Amygdala (tissue), 56 donors: ENCODE measurements around the gene RMDN3.

Source experiments
- DNase-seq, 56 donors: peaks; one replicate each; lab custom pipeline; 2025; lab: John Stamatoyannopoulos, UW

Gene RMDN3

DNA sequence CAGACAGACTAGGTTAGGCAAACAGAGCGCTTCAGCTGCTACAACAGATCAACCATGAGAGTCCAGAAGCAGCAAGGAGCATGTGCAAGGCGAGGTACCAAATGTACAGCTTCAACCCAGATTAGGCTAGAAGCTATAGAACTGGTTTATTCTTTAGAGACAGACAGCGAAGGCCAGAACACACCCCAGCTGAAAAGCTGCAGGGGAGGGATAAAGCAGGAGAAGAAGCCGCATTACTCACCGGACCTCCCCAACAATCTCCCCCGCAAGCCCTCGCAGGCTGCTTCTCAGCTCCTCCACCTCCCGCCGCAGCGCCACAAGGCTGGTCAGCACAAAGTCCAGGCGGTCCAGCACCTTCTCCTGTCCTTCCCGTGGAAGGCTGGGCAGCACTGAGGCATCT lies 3.3 kb downstream of the RMDN3 start:
- no peak for DNase-seq

DNA sequence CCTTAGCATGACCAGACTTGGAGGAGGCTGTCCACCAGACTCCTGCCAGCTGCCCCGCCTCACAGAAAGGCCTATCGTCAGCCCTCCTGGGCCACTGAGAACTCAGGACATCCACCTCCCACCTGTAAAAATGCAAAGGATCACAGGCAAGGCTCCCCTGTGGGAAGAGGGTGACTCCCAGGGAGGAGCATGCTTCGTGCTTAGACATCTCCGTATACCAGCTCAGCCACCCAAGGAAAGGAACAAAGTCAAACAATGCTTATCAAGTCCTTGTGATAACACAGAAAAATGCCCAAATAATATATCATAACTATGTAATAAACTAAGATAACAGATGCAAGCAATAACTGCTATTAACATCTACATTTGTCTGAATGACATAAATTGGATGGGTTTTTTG lies 4.2 kb downstream of the RMDN3 start:
- no peak for DNase-seq

DNA sequence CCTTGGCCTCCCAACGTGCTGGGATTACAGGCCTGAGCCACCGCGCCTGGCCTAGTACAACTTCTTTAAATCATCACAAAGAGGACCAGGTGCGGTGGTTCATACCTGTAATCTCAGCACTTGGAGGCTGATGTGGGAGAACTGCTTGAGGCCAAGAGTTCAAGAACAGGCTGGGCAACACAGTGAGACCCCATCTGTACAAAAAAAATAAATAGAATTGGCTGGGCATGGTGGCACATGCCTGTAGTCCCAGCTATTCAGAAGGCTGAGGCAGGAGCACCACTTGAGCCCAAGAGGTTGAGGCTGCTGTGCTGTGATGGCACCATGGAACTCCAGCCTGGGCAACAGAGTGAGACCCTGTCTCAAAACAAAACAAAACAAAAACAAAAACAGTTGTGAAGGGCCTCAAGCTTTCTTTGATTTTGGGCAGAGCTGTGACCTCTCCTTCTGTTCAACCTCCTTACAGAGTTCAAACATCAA lies 5.9 kb downstream of the RMDN3 start:
- DNase-seq: no peak

DNA sequence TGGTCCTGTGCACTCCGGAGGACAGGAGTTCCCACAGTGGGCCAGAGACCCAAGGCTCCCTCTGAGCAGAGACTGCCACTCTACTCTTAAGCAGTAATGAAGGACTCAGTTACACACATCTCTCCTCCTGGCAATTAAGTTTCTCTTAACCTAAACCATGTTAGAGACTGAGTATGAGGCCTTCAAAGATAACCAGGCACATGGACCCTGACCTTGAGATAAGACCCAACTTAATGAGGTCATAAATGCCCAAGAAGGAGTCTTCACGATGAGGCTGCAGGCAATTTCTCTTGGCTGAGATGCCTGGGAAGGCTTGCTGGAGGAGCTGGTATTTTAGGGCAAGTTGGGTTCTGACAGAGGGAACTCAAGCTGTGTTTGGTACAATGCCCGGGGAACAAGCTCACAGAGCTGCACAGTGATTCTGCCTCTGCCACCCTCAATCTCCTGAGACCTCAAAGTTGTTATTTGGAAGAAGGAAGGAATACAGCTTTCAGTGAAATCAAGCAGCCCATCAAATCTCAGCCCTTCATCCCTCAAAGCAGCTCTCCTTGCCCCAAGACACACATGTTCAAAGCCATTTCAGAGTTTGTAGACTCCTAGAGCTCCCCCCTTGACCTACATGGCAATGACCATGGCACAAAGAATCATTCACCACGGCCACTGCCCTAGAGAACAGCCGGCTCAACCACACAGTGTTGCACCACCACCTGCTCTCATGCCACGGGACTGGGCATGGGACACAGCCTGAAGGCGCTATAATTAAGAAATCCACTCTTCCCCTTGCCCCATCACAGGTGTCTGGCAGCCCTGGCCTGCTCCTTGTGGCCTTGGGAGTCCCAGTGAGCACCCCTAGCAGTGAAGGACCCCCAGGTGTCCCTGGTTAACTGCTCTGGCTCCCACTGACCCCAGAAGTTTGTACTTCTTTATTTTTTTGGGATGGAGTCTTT lies 7.1 kb downstream of the RMDN3 start:
- DNase-seq: no peak

DNA sequence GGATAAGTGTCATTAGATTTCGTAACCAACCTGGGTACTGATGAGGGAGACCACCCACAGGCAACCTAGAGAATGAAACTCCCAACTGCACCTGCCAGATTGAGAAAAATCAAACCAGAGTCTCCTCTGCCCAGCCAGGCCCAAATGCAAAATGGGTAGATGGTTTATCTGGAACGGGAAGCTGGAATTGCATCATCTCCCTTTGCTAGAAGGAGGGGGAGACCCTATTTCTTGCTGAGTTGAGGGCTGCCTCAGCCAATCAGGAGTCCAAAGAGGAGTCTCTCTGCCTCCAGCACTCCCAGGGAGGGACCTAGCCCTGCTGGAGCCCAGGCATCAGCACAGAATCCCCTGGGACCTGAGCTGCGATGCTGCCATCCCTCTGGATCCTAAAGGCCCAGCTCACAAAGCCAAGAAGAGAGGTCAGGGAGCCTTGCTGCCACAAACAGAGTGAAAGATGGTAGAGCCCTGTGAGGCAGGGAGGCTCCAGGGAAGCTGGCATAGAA lies 8.1 kb downstream of the RMDN3 start:
- no peak for DNase-seq

DNA sequence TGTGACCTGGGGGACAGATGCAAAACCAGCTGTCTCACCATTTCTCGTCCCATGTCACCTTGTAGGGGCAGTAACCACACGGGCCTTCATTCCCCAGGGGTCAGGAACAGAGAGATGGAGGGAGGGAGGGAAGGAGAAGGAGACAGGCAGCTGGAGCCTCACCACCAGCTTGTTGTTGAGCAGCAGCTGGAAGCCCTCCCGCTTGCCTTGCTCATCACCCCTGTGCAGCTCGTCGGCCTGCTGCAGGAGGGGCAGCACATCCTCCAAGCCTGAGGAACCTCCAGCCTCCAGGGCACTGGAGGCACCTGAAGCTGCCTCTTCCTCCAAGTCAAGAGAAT lies 10.3 kb downstream of the RMDN3 start:
- no peak for DNase-seq

DNA sequence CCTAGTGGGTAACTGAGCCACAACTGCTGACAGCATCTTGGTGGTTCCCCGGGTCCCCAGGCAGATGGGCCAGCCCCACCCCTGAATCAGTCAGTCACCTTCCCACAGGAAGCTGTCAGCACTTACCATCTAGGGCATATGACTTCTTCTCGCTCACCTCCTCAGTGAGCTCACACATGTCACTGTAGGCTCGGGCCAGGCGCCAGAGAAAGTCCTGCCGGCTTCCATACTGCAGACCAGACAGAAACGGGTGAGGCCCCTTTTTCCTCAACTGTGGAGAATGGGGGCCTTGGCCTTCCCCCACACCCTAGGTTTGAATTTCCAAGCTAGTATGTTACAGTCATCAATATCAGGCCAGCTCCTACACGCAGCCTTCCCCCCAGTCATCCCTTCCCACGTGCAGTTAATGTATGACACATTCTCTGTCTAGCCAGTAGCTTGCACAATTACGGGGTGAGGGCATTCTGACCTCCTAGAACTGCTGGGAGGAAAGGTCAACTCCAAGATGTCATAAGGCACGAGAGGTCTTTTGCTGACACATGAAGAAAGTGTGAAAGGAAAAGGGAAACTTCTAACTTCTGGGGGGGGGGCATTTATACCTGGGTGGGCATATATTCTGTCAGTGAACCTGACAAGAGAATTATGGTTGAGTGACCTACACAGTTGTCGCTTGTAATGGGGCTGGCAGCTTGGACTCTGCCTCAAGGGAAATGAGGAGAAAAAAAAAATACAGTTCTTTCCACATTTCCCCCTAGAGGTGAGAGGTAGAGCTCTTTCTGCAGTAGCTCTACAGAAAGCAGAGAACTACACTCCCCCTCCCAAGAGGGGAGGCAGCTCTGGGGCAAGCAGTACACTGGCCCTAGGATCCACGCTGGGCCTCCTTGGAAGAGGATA lies 10.9 kb downstream of the RMDN3 start:
- DNase-seq: no peak

DNA sequence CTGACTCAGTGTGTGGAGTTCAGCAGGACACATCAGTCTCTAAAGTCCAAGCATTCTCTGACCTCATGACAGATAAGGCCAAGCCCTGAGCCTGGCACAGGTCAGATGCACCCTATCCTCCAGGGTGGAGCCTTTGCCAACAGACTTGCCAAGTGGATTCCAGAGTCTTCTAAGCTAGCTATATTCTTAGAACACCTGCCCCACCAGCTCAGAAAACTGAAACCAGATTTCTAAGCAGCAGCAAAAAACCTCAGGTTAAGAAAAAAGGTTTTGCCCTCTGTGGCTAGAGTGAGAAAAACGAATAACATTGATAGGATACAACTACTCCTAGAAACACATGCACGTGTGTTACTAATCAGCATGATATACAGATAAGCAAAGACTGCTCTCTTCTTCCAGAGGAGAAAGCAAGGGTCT lies 11.6 kb downstream of the RMDN3 start:
- no peak for DNase-seq

DNA sequence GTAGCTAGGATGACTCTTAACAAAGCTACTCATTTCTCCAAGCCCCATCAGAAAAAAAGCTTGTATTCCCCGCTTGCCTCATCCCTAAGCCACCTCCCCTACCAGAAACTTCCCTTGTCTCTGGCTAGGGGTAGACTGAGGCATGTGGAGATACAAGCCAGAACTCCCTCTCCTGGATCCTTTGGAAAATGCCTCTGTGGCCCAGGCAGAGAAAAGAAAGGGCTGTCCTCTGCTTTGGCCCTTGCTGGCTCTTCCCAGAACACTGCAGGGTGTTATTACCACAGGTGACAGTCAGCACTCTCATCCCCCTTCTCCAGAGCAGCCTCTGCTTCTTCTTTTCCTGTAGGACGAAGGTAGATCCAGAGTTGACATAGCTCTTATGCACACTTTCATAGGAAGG lies 15.2 kb downstream of the RMDN3 start:
- no peak for DNase-seq

DNA sequence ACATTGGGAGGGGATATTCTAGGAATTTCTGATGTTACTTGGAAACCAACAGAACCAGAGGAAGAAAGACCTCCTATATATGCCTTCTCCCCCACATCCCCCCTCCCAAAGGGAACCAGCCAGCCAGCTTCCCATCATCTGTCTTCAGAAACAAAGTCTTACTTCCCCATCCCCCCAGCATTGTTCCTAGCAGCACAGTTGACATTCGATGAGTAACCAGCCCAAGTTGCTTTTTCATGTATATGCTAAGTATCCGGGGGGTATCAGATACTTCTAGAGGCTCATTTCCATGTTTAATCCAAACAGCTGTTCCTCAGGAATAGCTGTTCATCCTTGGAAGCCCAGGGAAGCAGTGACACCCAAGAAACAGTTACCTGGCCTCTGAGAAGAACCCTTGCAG lies 16.0 kb downstream of the RMDN3 start:
- no peak for DNase-seq

DNA sequence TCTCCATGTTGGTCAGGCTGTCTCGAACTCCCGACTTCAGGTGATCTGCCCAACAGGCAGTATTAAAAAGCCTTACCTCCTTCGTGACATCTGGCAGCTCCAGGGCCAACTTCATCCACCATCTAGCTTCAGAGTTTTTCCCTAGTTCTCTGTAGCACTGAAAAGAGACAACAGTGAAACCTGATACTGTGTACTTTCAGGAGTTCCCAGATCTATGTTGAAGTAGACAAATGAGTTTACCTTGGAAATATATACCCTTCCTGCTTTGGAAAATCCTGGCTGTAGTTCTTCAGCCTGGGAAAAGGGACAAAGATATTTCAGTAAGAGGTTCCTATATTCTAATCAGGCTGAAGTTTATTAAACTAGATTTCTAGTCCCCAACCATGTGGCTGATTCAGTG lies 18.0 kb downstream of the RMDN3 start:
- DNase-seq: no peak

DNA sequence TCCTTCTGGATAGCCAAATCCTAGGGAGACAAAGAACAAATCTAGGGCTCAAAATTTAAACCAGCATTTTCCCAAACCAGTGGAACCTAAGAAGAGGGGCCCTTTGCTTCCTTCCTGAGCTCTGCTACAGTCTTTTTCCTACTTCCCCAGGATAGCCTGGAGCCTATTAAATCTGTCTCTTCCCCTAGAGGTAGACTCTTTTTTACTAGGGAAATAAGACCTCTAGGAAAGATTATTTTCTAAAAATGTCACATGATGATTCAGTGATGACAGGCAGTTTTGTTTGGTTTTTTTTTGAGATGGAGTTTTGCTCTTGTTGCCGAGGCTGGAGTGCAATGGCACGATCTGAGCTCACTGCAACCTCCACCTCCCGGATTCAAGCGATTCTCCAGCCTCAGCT lies 18.5 kb downstream of the RMDN3 start:
- no peak for DNase-seq

DNA sequence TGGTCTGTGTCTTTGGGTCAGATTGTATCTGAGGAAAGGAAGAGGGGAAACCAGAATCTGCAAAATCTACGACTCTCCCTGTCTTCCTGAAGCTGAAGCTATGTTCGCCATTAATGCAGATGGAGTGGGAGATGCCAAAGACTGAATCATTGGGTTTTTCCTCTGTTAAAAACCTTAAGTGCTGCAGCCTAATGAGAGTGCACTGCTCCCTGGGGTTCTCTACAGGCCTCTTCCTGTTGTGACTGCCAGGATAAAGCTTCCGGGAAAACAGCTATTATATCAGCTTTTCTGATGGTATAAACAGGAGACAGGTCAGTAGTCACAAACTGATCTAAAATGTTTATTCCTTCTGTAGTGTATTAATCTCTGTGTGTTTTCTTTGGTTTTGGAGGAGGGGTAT lies 24.0 kb downstream of the RMDN3 start:
- no peak for DNase-seq

DNA sequence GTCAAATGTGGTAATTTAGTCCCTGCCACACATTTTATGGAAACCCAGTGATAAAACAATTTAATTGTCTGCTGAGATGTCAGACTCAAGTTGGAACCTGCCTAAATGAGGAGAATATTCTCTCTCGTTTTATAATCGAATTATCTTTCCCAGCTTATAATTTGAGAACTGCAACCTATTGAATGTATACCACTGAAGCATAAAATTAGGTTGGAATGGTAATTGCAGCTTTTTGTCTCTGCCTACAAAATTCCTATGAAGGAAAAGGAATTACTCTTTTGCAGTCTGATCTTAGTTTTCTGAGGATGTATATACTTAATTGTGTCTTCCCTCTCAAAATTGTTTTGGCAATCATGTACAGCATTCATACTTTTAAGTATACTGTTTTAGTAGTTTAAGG lies 31.1 kb downstream of the RMDN3 start:
- DNase-seq: no peak

DNA sequence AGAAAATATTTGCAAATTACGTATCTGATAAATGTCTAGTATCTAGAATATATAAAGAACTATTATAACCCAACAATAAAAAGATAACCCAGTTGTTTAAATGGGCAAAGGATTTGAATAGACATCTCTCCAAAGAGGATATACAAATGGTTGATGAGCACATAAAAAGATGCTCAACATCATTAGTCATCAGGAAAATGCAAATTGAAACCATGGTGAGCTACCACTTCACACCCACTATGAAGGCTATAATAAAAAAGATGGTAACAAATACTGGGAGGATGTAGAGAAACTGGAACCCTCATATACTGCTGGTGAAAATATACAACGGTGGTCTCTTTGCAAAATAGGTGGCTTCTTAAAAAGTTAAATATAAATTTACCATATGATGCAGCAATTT lies 32.1 kb downstream of the RMDN3 start:
- DNase-seq: no peak

DNA sequence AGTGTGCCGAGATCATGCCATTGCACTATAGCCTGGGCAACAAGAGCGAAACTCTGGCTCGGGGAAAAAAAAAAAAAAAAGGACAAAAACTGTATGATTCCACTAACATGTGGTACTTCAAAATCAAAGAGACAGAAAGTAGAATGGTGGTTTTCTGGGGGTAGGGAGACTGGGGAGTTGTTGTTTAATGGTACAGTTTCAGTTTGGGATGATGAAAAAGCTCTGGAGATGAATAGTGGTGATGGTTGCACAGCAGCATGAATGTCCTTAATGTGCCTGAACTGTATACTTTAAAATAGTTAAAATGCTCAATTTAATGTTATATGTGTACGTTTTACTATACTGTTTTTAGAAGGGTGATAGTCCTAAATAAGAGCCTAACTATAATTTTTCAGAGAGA lies 32.7 kb downstream of the RMDN3 start:
- no peak for DNase-seq

DNA sequence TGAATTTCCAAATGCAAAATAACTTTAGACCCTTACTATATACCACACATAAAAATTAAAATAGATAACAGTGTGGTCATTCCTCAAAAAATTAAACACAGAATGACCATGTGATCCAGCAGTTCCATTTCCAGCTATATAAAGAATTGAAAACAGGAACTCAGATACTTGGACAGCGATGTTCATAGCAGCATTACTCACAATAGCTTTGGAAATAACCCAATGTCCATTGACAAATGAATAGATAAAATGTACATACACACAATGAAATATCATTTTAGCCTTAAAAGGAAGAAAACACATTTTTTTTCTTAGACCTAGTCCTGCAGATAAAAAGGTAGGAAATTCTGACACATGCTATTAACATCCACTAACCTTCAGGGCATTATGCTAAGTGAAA lies 33.4 kb downstream of the RMDN3 start:
- no peak for DNase-seq

DNA sequence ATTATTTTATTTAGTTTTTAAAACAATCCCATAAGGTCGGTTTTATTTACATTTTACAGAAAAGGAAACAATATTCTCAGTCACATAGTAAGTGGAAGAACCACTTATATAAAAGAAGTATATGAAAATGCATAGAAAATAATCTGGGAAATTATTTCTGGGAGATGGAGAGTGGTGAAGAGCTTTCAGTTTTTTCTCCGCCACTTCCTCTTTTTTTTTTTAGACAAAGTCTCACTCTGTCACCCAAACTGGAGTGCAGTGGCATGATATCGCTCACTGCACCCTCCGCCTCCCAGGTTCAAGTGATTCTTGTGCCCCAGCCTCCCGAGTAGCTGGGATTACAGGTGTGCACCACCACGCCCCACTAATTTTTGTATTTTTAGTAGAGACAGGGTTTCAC lies 38.9 kb downstream of the RMDN3 start:
- DNase-seq: no peak

DNA sequence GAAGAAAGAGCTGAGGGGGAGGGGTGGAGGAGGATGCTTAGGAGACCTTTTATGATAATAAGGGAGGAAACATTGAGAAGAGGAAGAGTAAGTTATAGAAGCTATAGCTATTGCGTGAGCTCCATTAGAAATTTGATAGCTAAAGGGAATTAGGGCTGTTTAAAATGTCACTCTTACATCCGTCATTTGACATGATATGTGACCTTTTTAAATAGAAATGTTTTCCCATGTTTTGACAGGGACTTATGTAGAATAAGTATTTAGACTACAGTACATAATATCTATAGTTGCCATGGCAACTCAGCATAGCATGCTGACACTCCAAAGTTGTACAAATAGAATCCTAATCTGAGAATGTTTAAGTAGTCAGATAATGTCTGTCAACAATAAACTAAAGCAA lies 40.9 kb downstream of the RMDN3 start:
- no peak for DNase-seq

DNA sequence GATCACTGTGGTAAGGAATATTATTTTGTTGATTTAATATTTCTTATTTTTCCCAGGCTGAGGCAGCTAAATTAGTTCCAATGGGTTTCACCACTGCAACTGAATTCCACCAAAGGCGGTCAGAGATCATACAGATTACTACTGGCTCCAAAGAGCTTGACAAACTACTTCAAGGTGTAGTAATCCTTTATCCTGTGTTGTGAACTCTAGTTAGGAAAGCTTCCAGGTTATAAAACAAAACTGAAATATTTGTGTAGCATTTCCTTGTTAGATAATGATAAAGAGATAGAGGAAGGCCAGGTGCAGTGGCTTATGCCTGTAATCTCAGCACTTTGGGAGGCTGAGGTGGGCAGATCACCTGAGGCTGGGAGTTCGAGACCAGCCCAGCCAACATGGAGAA lies 48.9 kb downstream of the RMDN3 start:
- no peak for DNase-seq

DNA sequence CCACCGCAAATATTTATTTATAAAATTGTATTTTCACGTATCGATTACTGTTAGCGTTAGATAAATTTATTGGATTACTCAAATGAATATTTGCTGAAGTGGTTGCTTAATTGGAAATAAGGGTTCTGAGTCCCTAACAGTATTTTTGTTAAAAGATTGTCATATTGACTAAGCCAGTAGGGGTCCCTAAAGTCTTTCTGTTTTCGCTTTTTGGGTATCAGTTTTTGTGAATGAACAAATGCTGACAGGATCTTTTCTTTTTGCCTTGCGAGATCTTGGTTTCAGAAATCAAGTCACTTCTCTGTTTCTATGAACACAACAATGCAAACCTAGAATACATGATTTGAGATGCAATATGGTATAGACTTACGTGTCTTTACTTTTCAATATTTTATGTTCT lies 53.0 kb downstream of the RMDN3 start:
- peak in 1 of 56 donors; percentile 7 for DNase-seq
